HG02588 (cell line): ENCODE results near the gene ATP8A2.

Source experiments
- ATAC-seq: cut with Tn5 transposase; IDR thresholded peaks from one replicate; pipeline ENCODE4 v1.9.1; 2021; ENCODE audit warnings: mild to moderate bottlenecking, moderate library complexity; ENCODE audit not compliant: unreplicated experiment

ATP8A2 gene

DNA sequence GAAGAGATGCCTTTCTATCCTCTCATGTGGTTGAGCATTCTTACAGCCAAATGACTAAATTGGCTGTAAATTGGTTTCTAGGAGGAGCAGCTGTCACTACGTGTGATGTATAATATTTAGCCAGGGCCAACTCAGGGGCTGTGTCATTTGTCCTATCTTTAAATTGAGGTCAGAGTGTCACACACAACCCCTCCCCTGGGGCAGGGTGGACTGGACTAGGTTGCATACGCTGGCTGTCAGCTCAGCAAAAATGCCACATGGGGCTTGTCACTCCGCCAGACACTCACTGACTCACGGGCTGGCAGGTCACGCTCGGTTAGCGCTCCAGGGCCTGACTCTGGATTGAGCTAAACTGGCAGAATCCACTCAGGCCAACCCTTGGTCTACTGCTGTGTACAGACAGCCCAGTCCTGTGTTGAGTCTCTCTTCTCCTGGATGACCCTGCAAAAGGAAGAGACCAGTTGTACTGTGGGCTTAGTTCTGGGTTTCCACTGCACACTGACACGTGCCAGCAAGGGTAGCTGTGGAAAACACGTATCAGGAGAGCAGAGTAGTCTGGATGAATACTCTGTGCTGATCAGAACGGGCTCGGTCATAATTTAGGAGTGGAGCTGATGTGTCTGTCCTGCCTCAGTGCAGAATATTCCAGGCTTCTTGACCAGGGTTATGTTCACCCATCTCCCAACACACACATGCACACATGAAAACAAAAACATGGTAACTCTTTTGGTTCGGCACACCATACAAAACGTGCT, 650.9 kb downstream of the ATP8A2 start:
- ATAC-seq: no peak

DNA sequence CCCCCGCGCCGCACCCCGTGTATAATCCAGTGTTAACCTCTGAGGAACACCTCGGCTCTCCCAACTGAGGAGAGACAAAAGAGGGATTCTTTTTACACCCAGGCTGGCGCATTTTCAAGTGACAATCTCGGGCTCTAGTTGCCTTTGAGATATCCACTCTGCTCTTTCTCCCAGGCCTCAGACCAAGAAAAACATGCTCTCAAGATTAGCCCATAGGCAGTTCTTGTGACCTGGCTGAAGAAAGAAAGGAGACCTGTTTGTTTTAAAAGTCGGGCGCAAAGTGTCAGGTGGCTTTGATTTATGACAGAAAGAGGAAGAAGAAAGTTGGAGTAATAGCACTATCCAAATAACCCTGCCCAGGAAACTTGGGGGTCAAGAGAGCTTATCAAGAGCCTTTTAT, 652.8 kb downstream of the ATP8A2 start:
- no peak for ATAC-seq

DNA sequence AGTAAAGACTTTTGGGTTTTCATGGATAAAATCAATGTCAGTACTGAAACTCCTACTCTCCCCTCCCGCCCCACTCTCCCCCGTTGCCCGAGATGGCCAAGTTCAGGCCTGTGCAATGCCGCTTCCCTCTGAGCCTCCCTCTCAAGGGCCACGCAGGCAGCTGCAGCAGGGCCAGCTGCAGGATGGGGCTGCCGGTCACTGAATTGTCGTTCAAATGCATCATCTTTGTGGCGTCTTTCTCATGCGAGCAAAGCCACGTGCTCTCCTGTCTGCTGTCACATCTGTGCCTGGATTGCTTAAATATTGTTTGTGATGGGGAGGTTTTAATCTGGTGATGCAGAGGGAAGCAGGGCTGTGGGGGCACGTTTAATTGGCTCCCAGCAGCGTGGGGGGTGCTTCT, 653.4 kb downstream of the ATP8A2 start:
- ATAC-seq: no peak

DNA sequence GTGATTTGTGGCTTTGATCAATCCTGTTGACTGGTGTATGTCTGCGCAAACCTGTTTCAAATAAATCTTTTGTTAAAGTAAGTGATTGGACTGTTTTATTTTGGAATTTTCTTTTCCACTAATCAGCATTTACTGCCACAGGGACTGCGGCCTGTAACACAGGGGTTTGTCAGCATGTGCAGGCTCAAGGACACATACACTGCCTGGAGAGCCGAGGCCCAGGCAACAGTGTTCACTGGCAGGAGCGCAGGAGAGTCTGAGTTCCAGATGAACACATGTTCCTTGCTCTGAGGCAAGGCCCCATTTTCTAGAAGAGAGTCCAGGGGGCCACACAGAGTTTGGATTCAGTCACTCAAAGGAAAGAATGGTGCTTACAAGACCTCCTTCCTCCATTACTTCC, 654.0 kb downstream of the ATP8A2 start:
- no peak for ATAC-seq

DNA sequence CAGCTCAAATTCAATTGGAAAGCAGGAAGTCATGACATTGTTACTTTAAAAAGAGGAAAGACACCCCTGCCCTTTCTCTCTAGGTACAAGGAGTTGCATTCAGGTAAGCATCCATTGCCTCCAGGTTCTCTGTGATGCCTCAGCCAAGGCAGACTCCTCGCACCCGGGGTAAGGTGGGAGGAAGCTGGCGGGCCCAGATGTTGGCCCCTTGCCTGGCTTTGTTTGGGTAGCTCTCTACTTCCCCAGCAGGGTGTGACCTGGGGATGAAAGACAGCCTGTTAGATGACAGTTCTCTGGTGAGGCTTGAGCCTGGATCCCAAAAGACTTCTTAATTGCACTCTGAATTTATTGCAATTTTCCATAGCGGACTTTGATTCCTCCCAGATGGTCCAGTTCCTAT, 654.4 kb downstream of the ATP8A2 start:
- no peak for ATAC-seq

DNA sequence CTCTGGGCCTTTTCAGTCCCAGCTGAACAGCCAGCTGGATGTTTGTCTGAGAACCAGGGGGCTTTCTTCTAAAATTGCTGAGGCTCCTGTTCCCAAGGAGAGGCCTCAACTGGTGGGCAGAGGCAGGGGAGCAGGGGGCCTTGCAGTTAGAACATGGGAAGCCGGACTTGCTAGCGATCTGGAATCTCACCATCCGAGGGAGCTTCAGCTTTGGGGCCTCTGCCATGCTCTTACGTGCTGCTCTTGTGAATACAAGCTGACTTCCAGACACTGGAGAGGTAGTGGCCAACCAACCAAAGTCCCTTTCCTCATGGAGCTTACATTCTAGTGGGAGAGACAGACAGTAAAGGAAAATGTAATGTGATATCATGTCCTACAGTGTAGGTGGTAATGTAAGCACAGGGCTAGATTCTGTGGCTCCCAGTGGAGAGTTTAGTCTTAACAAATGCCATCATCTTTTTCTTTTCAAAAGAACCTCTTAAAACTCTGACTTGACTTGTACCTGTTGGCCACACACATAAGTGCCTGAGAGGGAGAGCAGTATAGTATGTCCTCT, 657.9 kb downstream of the ATP8A2 start:
- ATAC-seq: no peak

DNA sequence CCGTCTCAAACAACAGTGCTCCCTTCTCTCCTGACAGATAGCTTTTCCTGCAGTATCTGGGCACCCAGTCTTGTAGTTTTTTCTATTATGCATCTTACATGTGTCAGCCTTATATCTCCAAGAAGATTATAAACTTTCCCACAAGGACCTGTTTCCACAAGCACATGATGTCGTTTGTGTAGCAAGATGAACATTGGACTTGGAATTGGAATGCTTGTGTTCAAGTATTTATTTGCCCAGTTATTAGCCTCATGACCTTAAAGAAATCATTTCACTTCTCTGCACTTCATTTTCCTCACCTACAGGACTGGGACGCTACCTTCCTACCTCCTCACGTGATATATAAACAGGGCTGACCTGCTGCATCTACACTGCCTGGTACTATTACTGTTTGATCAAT, 658.6 kb downstream of the ATP8A2 start:
- ATAC-seq: no peak

DNA sequence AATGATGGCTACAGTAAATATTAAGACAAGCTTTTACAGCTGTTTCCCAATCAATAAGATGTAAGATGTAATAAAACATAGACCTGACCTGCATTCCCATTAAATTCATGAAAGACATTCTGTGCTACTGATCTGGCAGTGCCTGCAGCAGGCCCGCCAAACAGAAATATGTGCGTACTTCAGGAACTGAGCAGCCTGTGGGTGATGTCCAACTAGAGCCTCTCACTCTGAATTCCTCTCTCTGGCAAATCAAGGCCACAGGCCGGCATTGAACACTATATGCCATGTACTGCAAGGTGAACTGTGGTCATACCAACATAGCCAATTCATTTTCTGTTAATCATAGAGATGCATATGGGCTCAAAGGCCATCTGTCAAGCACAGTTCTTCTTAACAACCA, 662.2 kb downstream of the ATP8A2 start:
- no peak for ATAC-seq

DNA sequence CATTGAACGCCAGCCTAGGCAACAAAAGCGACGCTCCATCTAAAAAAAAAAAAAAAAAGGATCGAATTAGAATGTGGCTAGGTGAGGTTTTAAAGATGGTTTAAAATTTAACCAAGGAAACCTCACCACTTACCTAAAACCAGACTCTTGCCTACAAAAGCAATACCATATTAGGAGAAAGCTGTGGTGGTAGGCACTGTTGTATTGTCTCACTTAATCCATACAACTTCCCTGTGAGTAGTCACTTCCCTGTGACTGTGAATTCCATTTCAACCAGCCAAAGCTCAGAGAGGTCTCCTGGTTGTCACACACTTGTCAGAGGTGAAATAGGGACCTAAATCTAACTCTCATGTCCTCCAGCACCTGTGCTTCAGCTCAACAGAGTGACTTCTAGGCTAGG, 664.6 kb downstream of the ATP8A2 start:
- ATAC-seq: no peak

DNA sequence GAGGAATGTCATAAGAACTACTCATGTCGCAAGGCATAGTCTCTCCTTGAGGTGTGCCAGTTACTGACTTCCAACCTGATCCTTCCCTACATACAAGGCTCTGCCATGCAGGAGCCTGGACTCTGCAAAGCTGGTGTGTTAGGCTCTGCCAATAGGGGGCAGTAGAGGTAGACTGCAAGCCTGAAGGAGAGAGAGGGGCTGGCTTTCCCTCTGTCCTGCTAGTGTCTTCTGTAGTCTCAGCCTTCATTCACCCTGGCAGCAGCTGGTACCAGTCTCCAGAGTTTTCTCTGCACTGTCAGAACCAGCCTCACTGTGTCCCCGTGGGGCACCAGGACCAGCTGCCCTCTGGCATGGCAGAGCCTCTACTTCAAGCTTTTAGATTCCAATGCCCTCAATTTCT, 665.5 kb downstream of the ATP8A2 start:
- ATAC-seq: no peak

DNA sequence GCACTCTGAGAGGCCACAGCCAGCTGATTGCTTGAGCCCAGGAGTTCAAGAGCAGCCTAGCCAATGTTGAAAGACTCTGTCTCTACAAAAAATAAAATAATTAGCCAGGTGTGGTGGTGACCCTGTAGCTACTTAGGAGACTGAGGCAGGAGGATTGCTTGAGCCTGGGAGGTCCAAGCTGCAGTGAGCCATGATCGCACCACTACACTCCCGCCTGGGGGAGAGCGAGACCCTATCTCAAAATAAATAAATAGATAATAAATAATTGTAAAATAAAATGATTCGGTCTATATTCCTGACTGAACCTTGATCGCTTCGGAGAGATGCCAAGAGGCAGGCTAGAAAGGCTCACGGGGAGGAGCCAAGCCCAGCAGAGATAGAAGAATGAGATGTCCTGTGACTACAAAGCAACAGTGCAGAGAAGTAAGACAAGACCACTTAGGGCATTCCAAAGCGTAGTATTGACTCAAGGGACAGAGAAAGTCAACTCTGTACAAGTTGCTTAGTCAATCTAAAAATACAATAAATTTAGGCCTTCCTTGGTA, 667.2 kb downstream of the ATP8A2 start:
- no peak for ATAC-seq

DNA sequence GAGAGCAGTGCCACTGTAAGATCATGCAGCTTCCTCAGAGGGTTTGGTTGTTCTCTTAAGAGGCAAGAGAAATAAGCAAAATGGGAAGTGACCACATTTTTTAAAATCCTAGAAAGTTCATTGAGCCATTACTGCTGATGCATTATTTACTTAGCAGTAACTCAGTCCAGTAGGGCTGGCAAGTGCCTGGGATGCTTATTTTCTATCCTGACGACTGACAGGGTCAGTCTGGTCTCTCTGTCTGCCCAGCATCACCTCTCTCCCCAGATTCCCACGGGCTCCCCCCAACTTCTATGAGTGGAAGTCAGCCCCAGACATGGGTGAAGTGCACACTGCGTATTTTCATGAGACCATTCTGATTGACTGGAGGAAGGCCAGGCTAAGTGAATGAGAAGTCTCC, 669.7 kb downstream of the ATP8A2 start:
- no peak for ATAC-seq

DNA sequence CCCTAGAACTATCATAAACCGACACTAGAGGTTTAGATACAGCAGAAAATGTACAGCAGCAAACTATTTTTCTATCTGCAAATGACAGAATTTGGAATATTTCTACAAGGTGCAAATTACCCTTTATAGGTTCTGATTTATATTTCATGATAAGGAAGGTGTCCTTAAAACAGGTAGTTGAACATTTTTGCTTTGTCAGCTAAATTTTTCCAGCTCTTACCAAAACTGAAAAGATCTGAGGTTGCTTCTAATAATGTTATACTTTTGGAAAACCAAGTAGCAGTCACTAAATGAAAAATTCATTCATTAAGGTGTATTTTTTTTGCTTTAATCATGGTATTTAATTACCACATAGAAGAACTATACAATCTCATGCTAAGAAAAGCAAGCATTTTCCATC, 671.0 kb downstream of the ATP8A2 start:
- ATAC-seq: no peak

DNA sequence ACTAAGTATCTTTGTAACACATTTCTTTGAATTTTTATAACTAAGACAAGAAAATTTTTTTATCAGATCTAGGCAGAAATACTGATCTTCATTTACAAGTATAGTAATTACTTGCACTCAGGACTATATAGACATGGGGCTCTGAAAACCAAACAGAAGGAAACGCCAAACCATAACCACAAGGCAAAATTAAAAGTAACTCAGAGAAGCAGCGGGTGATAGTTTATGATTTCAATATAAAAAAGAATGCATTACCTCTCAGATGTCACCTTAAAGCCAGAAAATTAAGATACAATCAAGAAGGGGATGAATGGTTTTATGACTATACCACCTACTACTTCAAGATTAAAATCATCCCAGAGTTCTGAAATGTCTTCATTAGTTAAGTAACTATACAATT, 673.4 kb downstream of the ATP8A2 start:
- ATAC-seq: no peak

DNA sequence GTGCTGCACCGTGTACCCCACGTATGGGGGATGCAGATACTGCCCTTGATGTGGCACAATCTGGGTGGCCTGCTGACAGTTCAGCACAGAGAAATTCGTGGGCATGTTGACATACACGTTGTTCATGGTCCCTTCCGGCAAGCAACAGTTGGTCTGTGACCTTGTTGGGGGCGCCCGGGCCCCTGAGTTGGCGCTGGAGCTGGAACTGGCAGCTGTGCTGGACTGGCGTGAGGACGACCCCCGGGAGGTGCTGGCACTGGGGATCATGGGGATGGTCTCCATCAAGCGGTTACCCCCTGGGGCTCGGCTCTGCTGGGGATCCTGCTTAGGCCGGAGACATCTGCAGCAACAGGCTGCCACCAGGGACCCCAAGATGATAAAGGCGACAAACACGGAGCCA, 674.9 kb downstream of the ATP8A2 start:
- ATAC-seq: no peak

DNA sequence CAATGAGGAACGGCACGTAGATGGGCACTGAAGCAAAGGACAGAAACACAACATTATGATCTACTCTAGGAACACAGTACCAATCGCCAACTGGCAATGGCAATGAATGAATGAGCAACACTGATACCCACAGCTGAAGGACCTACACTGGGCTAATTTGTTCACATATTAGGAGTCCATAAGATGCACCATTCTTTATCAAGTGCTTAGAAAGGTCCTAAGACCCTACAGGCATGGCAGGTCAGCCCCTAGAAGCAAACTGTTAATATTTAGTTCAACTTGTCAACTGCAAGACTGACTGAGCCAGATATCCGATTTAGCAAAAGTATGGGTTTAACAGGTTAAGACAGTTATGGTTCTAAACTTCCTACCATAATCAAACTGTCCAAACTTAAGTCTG, 675.3 kb downstream of the ATP8A2 start:
- no peak for ATAC-seq

DNA sequence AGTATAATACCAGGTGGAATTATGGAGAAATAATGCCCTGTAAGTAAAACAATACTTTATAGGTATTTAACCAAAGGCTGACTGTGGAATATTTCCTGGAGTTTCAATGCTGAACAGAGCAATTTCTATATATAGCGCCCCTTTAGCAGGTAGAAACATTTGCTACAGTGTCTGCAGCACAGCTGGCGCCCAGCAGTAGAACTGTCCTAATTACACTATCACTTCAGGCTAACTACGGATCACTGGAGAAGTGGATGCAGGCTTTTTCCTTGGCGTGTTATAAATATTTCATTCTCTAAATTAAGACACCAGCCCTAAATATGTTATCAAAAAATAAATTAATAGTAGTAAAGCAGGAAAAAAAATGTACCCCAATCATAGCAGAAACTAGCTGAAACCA, 677.0 kb downstream of the ATP8A2 start:
- no peak for ATAC-seq

DNA sequence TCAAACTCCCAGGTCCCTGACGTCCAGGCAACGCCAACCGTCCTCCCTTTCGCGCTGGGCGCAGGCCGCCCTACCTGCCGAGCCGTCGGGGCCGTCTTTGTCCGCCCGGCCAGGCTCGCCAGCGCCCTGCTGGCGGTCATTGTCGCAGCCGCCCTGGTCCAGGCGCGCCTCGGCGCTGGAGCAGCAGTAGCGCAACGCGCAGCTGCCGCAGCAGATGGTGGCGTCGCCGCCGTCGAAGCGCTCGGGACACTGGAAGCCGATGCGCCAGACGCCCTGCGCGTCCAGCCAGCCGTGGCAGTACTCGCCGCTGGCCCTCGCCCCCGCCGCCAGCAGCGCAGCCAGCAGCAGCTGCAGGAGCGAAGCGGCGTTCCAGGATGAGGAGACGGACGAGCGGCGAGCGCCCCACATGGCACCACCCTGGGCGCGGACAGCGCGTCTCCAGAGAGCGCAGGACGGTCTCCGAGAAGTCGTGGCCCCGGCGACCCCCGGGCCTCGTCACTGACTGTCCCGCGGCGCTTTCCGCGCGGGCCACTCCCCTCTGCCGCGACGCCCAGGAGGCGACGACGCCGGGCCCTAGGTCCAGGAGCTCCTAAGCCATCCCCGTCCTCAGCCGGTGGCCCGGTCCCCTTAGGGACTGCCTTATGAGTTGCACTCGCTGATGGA, 678.9 kb downstream of the ATP8A2 start:
- ATAC-seq: peak; percentile 11

DNA sequence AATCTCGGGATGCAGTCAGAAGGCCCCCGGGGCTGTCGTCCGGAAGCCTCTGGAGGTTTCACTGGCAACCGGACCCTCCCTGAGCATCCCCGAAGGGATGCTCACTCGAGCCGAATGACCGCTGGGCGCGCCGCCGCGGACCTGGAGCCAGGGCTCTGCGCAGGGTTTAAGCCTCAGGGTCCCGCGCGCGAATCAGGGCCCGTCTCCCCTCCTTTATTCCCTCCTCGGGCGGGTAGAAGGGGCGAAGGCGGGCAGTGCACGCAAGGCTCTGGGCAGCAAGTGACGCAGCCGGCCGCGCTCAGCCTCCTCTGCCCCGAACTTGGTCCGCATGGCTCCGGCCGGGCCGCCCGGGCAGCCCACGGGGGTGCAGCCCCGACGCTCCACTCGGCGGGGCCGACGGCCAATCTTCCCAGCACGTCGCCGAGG, 679.5 kb downstream of the ATP8A2 start:
- ATAC-seq: peak; percentile 25

DNA sequence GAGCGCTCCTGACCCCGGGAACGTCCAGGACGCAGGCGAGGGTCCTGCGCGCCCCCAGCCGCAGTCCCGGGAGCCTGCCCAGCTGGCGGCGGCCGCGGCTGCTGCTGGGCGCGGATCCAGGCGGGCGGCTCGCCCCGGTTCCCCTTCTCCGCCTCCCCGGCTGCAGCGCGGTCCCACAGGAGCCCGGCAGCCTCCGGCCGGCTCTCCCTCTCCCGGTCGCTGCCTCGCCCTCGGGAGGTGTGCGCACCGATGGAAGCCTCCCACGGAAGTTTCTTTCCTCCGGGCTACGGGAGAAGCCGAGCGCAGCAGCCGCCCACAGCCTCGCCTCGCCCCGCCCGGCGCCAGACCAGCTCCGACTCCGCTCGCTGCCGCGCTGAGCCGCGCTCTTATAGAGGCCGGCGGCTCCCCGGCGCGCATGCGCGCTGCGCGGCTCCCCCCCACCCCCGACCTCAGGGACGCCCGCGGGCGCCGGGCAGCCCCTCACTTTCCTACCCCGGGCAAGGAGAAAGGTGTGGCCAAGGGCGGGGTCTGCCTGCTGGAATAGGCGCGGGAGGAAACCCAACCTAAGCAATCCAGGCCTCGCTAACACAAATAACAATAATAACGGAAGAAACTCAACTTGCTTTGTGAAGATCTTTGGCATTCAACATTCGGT, 680.0 kb downstream of the ATP8A2 start, which contains the start of gene SHISA2:
SHISA2 (minus strand) TSS at position 360 of the 655 bp plus-strand sequence. CDS start 1,041 bp downstream, outside the sequence.
- ATAC-seq: peak; percentile 72

DNA sequence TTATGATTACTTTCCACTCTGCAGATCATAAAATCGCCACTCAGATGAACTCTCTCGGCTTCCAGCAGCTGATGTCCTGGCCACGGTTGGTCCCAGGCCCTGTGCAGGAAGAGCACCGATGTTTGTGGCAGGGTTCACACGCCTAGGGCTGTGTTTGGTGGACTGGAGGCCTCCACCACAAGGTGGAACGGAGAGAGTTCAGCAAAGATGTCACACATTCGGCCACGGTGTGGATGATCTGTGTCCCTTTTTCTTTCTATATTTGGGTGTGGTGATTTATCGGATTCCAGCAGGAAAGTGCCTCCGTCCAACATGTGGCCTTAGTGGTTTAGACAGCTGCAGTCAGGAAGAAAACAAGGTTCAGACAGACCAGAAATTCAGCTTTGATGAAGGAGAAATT, 680.6 kb downstream of the ATP8A2 start:
- no peak for ATAC-seq
